Cerebellar cortex (tissue), 1 donor: ENCODE data around the gene B3GALT2.
"Not testable (repeated sequence)": the region's sequence is repeated elsewhere in the genome, so short reads cannot be mapped to it uniquely, and the experiment has no call there.

ENCODE experiments used
- DNase-seq: peaks from one replicate; pipeline ENCODE4 v3.0.0-alpha.2; 2015; ENCODE audit warnings: low spot score

The B3GALT2 gene

GRCh38 chr1:193185901-193186731, at the start of gene B3GALT2:
B3GALT2 (minus strand) TSS chr1:193186613; CDS start chr1:193181562, 5,051 bp downstream.
- peak; percentile 49 for DNase-seq

GRCh38 chr1:193234530-193234929, 48.1 kb upstream of the B3GALT2 start:
- no peak for DNase-seq

- DNase-seq, result not testable (repeated sequence)
Measured at GRCh38 chr1:193231146-193231545, 44.7 kb upstream of the B3GALT2 start.

GRCh38 chr1:193229136-193229535, 42.7 kb upstream of the B3GALT2 start:
- DNase-seq, result no peak

GRCh38 chr1:193222056-193222615, 35.7 kb upstream of the B3GALT2 start:
- no peak for DNase-seq

GRCh38 chr1:193221651-193222050, 35.2 kb upstream of the B3GALT2 start:
- DNase-seq, result peak; percentile 28

GRCh38 chr1:193219391-193219790, 33.0 kb upstream of the B3GALT2 start:
- DNase-seq, result no peak

GRCh38 chr1:193216920-193217319, 30.5 kb upstream of the B3GALT2 start:
- peak; percentile 3 for DNase-seq

- no peak for DNase-seq
Measured at GRCh38 chr1:193213998-193214397, 27.6 kb upstream of the B3GALT2 start.

- no peak for DNase-seq
Measured at GRCh38 chr1:193212637-193213036, 26.2 kb upstream of the B3GALT2 start.

GRCh38 chr1:193211539-193211938, 25.1 kb upstream of the B3GALT2 start:
- DNase-seq, result no peak

GRCh38 chr1:193210996-193211395, 24.6 kb upstream of the B3GALT2 start:
- no peak for DNase-seq

GRCh38 chr1:193201021-193201420, 14.6 kb upstream of the B3GALT2 start:
- no peak for DNase-seq

- no peak for DNase-seq
Measured at GRCh38 chr1:193199940-193200339, 13.5 kb upstream of the B3GALT2 start.

GRCh38 chr1:193192586-193192985, 6.2 kb upstream of the B3GALT2 start:
- DNase-seq, result no peak

GRCh38 chr1:193190096-193190744, 3.8 kb upstream of the B3GALT2 start:
- peak; percentile 20 for DNase-seq

- no peak for DNase-seq
Measured at GRCh38 chr1:193189442-193190095, 3.2 kb upstream of the B3GALT2 start.

- not testable (repeated sequence) for DNase-seq
Measured at GRCh38 chr1:193188915-193189314, 2.5 kb upstream of the B3GALT2 start.

GRCh38 chr1:193187114-193187513, 701 bp upstream of the B3GALT2 start:
- no peak for DNase-seq

- DNase-seq, result no peak
Measured at GRCh38 chr1:193185211-193185610, 1.2 kb downstream of the B3GALT2 start.

- no peak for DNase-seq
Measured at GRCh38 chr1:193184776-193185175, 1.6 kb downstream of the B3GALT2 start.

- DNase-seq, result peak; percentile 68
Measured at GRCh38 chr1:193183019-193183627, 3.3 kb downstream of the B3GALT2 start.
